Naive thymus-derived CD4-positive, alpha-beta T cell (primary cell): Measurements from ENCODE around the gene SIRT7. TPM values are rescaled to one million over a fixed set of nuclear protein-coding genes. Genes with fewer than 3 reads are reported as not detected.
A peak's percentile ranks its signal among the peaks of the same experiment; 100 is the strongest.

Experiments used
- ATAC-seq: fragments of 150-1000 bp; cut with Tn5 transposase; 2 replicates; pipeline ENCODE4 v1.10.0; 2021; ENCODE audit warnings: mild to moderate bottlenecking, moderate library complexity
- CTCF ChIA-PET: fragments of 350-600 bp; sonication (Branson Sonifier 250); formaldehyde crosslinking; loops from one replicate; lab custom pipeline; 2021; ENCODE audit warnings: antibody characterized with exemption; lab: Charles Lee
- POLR2A ChIA-PET: fragments of 350-600 bp; sonication (Branson Sonifier 250); formaldehyde crosslinking; loops from one replicate; lab custom pipeline; 2021; ENCODE audit warnings: antibody characterized with exemption, inconsistent platforms; lab: Charles Lee
- DNase-seq, 9 donors: peaks; one replicate each; pipeline versions ENCODE4 v3.0.0 to v3.0.0-alpha.2; 2020 to 2022; ENCODE audit warnings: mixed read lengths in 1 of 9
- H3K27ac ChIP-seq: one replicate; pipeline ENCODE4 v1.7.0; 2013; ENCODE audit warnings: mild to moderate bottlenecking, low read depth, low read length, moderate library complexity
- H3K27me3 ChIP-seq, 2 donors: one replicate each; pipeline ENCODE4 v1.7.0; 2013; ENCODE audit warnings: low read length in 2 of 2, mild to moderate bottlenecking in 2 of 2, moderate library complexity in 2 of 2; ENCODE audit not compliant: control insufficient read depth in 2 of 2, insufficient read depth in 2 of 2
- H3K36me3 ChIP-seq, 3 experiments: 1 replicate in 2 of 3; 2 replicates in 1 of 3; pipeline ENCODE4 v1.7.0; 2013; ENCODE audit warnings: low read length in 3 of 3, mild to moderate bottlenecking in 3 of 3, moderate library complexity in 1 of 3; ENCODE audit not compliant: insufficient read depth in 3 of 3, control insufficient read depth in 2 of 3
- H3K4me1 ChIP-seq, 2 donors: one replicate each; pipeline ENCODE4 v1.7.0; 2013; ENCODE audit warnings: low read length in 2 of 2, mild to moderate bottlenecking in 2 of 2, moderate library complexity in 1 of 2; ENCODE audit not compliant: control insufficient read depth in 2 of 2, insufficient read depth in 2 of 2
- H3K4me3 ChIP-seq: 2 replicates; pipeline ENCODE4 v1.7.0; 2013; ENCODE audit warnings: mild to moderate bottlenecking, low read length
- H3K9me3 ChIP-seq, 3 experiments: 1 replicate in 2 of 3; 2 replicates in 1 of 3; pipeline ENCODE4 v1.7.0; 2013; ENCODE audit warnings: low read length in 3 of 3; ENCODE audit not compliant: control insufficient read depth in 2 of 3
- H3K27ac Mint-ChIP-seq, 9 donors: one replicate each; pipeline ENCODE4 v1.8.0; 2020 to 2022; ENCODE audit warnings: mixed read lengths in 9 of 9, mild to moderate bottlenecking in 8 of 9, moderate library complexity in 5 of 9, inconsistent platforms in 2 of 9
- H3K27me3 Mint-ChIP-seq, 5 donors: one replicate each; pipeline ENCODE4 v1.8.0; 2021 to 2022; ENCODE audit warnings: mixed read lengths in 5 of 5, mild to moderate bottlenecking in 1 of 5
- H3K36me3 Mint-ChIP-seq, 5 donors: one replicate each; pipeline ENCODE4 v1.8.0; 2020 to 2022; ENCODE audit warnings: mixed read lengths in 5 of 5, mild to moderate bottlenecking in 3 of 5, inconsistent platforms in 1 of 5
- H3K4me1 Mint-ChIP-seq, 7 donors: one replicate each; pipeline ENCODE4 v1.8.0; 2020 to 2022; ENCODE audit warnings: mixed read lengths in 7 of 7, mild to moderate bottlenecking in 3 of 7, inconsistent platforms in 1 of 7
- H3K4me3 Mint-ChIP-seq, 10 donors: one replicate each; pipeline ENCODE4 v1.8.0; 2020 to 2022; ENCODE audit warnings: mild to moderate bottlenecking in 10 of 10, mixed read lengths in 10 of 10, moderate library complexity in 6 of 10, inconsistent platforms in 2 of 10
- H3K9me3 Mint-ChIP-seq, 11 donors: one replicate each; pipeline ENCODE4 v1.8.0; 2020 to 2022; ENCODE audit warnings: mixed read lengths in 11 of 11, mild to moderate bottlenecking in 4 of 11, inconsistent platforms in 1 of 11, moderate library complexity in 1 of 11
- intact Hi-C, 2 donors: fragments of 100-400 bp; cut with micrococcal nuclease; formaldehyde crosslinking; loops; one replicate each; pipeline ENCODE4 v1.15.1; 2023
- polyA plus RNA-seq, 2 donors: library from polyadenylated mRNA; unstranded; fragments of 300-500 nt; fragmentation: Illumina TruSeq; gene quantifications; one replicate each; pipeline ENCODE4 v1.2.3, GENCODE V29; 2021
- total RNA-seq, 6 experiments: library from RNA in 5 of 6; stranded (reverse) in 5 of 6; gene quantifications; 1 replicate in 5 of 6; 2 replicates in 1 of 6; pipeline ENCODE4 v1.2.3 and lab custom pipeline; 2021 to 2026

The SIRT7 gene
- total and polyA plus RNA-seq, 7 experiments from 2014 or later = 21.6 to 81.4 (median 56.8) TPM

- Mint-ChIP-seq H3K27ac (peak overlapping the region in 5 of 9 donors; percentile 41 to 82 (median 58)), H3K4me1 (peaks cover 0 to 32% (median 24%) of the 10 kb centered on the region in 7 donors), H3K36me3 (peaks cover 9 to 28% (median 10%) of the 10 kb centered on the region in 5 donors), H3K27me3 (no peaks in the 10 kb centered on the region), H3K4me3 (peak overlapping the region; percentile 45 to 96 (median 68)), H3K9me3 (peaks cover 0 to 1% (median 0%) of the 10 kb centered on the region in 11 donors)
- ChIA-PET POLR2A (interaction anchor here (0.8 to 5.2 kb wide), 3 partner anchors 15 to 185 kb away, joined by 3 to 26 read pairs (median 5); no protein-coding TSS in a partner anchor), CTCF (no interaction called here)
- peaks cover 16 to 20% of the 10 kb centered on the region in 2 donors for H3K4me1 ChIP-seq
- H3K9me3 ChIP-seq = no peaks in the 10 kb centered on the region
- peak overlapping the region; percentile 7 for H3K27ac ChIP-seq
- H3K27me3 ChIP-seq = no peaks in the 10 kb centered on the region
- intact Hi-C loops = no loop called here
- no peak overlapping the region for H3K4me3 ChIP-seq
- peaks cover 14 to 64% (median 20%) of the 10 kb centered on the region in 3 experiments for H3K36me3 ChIP-seq
- ATAC-seq (no peak), DNase-seq (no peak)
Observed at GRCh38 chr17:81888105-81888987, 29.6 kb downstream of the SIRT7 start.

- Histone ChIP-seq H3K4me3 (no peak overlapping the region), H3K27me3 (no peaks in the 10 kb centered on the region), H3K27ac (no peak overlapping the region), H3K9me3 (no peaks in the 10 kb centered on the region), H3K4me1 (peaks cover 8 to 14% of the 10 kb centered on the region in 2 donors), H3K36me3 (peaks cover 14 to 74% (median 20%) of the 10 kb centered on the region in 3 experiments)
- Mint-ChIP-seq H3K27me3 (no peaks in the 10 kb centered on the region), H3K4me1 (peaks cover 0 to 26% (median 21%) of the 10 kb centered on the region in 7 donors), H3K27ac (peak overlapping the region in 5 of 9 donors; percentile 24 to 85 (median 49)), H3K4me3 (no peak overlapping the region), H3K36me3 (peaks cover 5 to 31% (median 10%) of the 10 kb centered on the region in 5 donors), H3K9me3 (peaks cover 0 to 1% (median 0%) of the 10 kb centered on the region in 11 donors)
- no peak for DNase-seq
- ChIA-PET CTCF (no interaction called here), POLR2A (interaction anchor here (0.9 kb wide), 1 partner anchor 19 kb away, joined by 3 read pairs; no protein-coding TSS in a partner anchor)
- peak; percentile 26 for ATAC-seq
- intact Hi-C loops = no loop called here
Observed at GRCh38 chr17:81885869-81886548, 32.0 kb downstream of the SIRT7 start.

GRCh38 chr17:81885454-81885853, 32.5 kb downstream of the SIRT7 start:
- no peaks in the 10 kb centered on the region for H3K9me3 ChIP-seq
- H3K4me1 Mint-ChIP-seq = peaks cover 0 to 23% (median 20%) of the 10 kb centered on the region in 7 donors
- POLR2A ChIA-PET = interaction anchor here (1.3 kb wide), 1 partner anchor 16 kb away, joined by 3 read pairs; no protein-coding TSS in a partner anchor
- H3K36me3 Mint-ChIP-seq = peaks cover 5 to 31% (median 10%) of the 10 kb centered on the region in 5 donors
- CTCF ChIA-PET = no interaction called here
- H3K27me3 Mint-ChIP-seq = no peaks in the 10 kb centered on the region
- H3K27me3 ChIP-seq = no peaks in the 10 kb centered on the region
- H3K9me3 Mint-ChIP-seq = peaks cover 0 to 1% (median 0%) of the 10 kb centered on the region in 11 donors
- no peak overlapping the region for H3K27ac ChIP-seq
- no peak for DNase-seq
- intact Hi-C loops = no loop called here
- no peak overlapping the region for H3K4me3 ChIP-seq
- H3K27ac Mint-ChIP-seq = peak overlapping the region in 5 of 9 donors; percentile 24 to 85 (median 46)
- H3K36me3 ChIP-seq = peaks cover 14 to 74% (median 20%) of the 10 kb centered on the region in 3 experiments
- H3K4me1 ChIP-seq = peaks cover 4 to 11% of the 10 kb centered on the region in 2 donors
- no peak for ATAC-seq
- no peak overlapping the region for H3K4me3 Mint-ChIP-seq

- Mint-ChIP-seq H3K9me3 (peaks cover 0 to 1% (median 0%) of the 10 kb centered on the region in 11 donors), H3K4me1 (peaks cover 0 to 22% (median 15%) of the 10 kb centered on the region in 7 donors), H3K36me3 (peaks cover 5 to 31% (median 10%) of the 10 kb centered on the region in 5 donors), H3K27ac (peak overlapping the region in 1 of 9 donors; percentile 4), H3K4me3 (no peak overlapping the region), H3K27me3 (no peaks in the 10 kb centered on the region)
- CTCF ChIA-PET = no interaction called here
- peaks cover 14 to 72% (median 20%) of the 10 kb centered on the region in 3 experiments for H3K36me3 ChIP-seq
- DNase-seq (no peak), ATAC-seq (peak; percentile 19)
- H3K4me3 ChIP-seq = no peak overlapping the region
- H3K4me1 ChIP-seq = peaks cover 0 to 6% of the 10 kb centered on the region in 2 donors
- H3K9me3 ChIP-seq = no peaks in the 10 kb centered on the region
- intact Hi-C loops = no loop called here
- no peaks in the 10 kb centered on the region for H3K27me3 ChIP-seq
- no peak overlapping the region for H3K27ac ChIP-seq
- POLR2A ChIA-PET = interaction anchor here (1.3 kb wide), 1 partner anchor 15 kb away, joined by 3 read pairs; no protein-coding TSS in a partner anchor
Observed at GRCh38 chr17:81884968-81885367, 33.0 kb downstream of the SIRT7 start.

GRCh38 chr17:81884520-81884919, 33.5 kb downstream of the SIRT7 start:
- intact Hi-C loops = no loop called here
- Histone ChIP-seq H3K27ac (no peak overlapping the region), H3K36me3 (peaks cover 14 to 70% (median 17%) of the 10 kb centered on the region in 3 experiments), H3K27me3 (no peaks in the 10 kb centered on the region), H3K9me3 (no peaks in the 10 kb centered on the region), H3K4me1 (peaks cover 0 to 2% of the 10 kb centered on the region in 2 donors), H3K4me3 (no peak overlapping the region)
- Mint-ChIP-seq H3K27ac (peak overlapping the region in 3 of 9 donors; percentile 12 to 38 (median 17)), H3K36me3 (peaks cover 5 to 34% (median 10%) of the 10 kb centered on the region in 5 donors), H3K9me3 (peaks cover 0 to 1% (median 0%) of the 10 kb centered on the region in 11 donors), H3K4me1 (peaks cover under 1 to 21% (median 14%) of the 10 kb centered on the region in 7 donors), H3K27me3 (no peaks in the 10 kb centered on the region), H3K4me3 (no peak overlapping the region)
- ATAC-seq = no peak
- ChIA-PET CTCF (no interaction called here), POLR2A (interaction anchor here (1.3 kb wide), 1 partner anchor 15 kb away, joined by 3 read pairs; no protein-coding TSS in a partner anchor)
- no peak for DNase-seq

- intact Hi-C loops = no loop called here
- DNase-seq = no peak
- Mint-ChIP-seq H3K4me1 (peaks cover 0 to 11% (median 8%) of the 10 kb centered on the region in 7 donors), H3K4me3 (no peak overlapping the region), H3K27me3 (no peaks in the 10 kb centered on the region), H3K36me3 (peaks cover 0 to 26% (median 4%) of the 10 kb centered on the region in 5 donors), H3K9me3 (no peaks in the 10 kb centered on the region), H3K27ac (peak overlapping the region in 1 of 9 donors; percentile 11)
- no peaks in the 10 kb centered on the region for H3K9me3 ChIP-seq
- no peak overlapping the region for H3K4me3 ChIP-seq
- H3K4me1 ChIP-seq = no peaks in the 10 kb centered on the region
- CTCF ChIA-PET = interaction anchor here (0.5 to 0.7 kb wide), 2 partner anchors 356 to 890 kb away, joined by 3 read pairs; no protein-coding TSS in a partner anchor
- peaks cover 0 to 23% (median 3%) of the 10 kb centered on the region in 3 experiments for H3K36me3 ChIP-seq
- no peak overlapping the region for H3K27ac ChIP-seq
- H3K27me3 ChIP-seq = no peaks in the 10 kb centered on the region
- POLR2A ChIA-PET = interaction anchor here (0.8 to 0.9 kb wide), 3 partner anchors 9 to 17 kb away, joined by 3 to 4 read pairs (median 3); no protein-coding TSS in a partner anchor
- no peak for ATAC-seq
Observed at GRCh38 chr17:81879121-81879520, 38.9 kb downstream of the SIRT7 start.
